Suprapubic skin (tissue), 4 donors: ENCODE results near the gene PIN4.

Experiments
- EP300 ChIP-seq: sonication (generic); formaldehyde crosslinking; IDR thresholded peaks from one replicate; pipeline ENCODE4 v1.6.1; 2017; ENCODE audit warnings: antibody characterized with exemption
- POLR2A ChIP-seq, 2 donors: fragments of 450-650 bp; IDR thresholded peaks; one replicate each; pipeline ENCODE4 v1.6.1; 2017; ENCODE audit warnings: antibody characterized with exemption in 2 of 2, mild to moderate bottlenecking in 2 of 2, moderate library complexity in 2 of 2
- POLR2AphosphoS5 ChIP-seq, 3 donors: sonication (generic); formaldehyde crosslinking; IDR thresholded peaks; one replicate each; pipeline ENCODE4 v1.6.1; 2017; ENCODE audit warnings: antibody characterized with exemption in 3 of 3
- TF ChIP-seq, protein P1 (sequence below), 2 donors: fragments of 200-600 bp in 1 of 2; fragments of 450-650 bp in 1 of 2; sonication (generic) in 1 of 2; IDR thresholded peaks; one replicate each; pipeline ENCODE4 v1.5.1; 2016 to 2019; ENCODE audit warnings: antibody characterized with exemption in 2 of 2, mild to moderate bottlenecking in 1 of 2, moderate library complexity in 1 of 2

DNA sequence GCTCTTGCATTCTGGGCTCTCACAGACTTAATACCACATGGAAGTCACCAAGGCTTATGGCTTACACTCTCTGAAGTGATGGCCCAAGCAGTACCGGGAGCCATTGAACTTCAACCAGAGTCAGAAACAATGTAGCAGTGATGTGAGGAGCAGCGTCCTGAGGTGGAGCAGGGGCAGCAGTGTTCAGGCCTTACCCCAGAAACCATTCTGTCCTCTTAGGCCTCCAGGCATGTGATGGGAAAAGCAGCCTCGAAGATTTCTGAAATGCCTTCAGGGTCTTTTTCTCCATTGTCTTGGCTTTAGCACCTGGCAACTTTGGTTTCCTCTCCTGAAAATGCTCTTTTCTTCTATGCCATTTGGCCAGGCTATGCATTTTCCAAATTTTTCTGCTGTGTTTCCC is 22.8 kb upstream of the PIN4 start:
- TF ChIP-seq, protein P1, sequence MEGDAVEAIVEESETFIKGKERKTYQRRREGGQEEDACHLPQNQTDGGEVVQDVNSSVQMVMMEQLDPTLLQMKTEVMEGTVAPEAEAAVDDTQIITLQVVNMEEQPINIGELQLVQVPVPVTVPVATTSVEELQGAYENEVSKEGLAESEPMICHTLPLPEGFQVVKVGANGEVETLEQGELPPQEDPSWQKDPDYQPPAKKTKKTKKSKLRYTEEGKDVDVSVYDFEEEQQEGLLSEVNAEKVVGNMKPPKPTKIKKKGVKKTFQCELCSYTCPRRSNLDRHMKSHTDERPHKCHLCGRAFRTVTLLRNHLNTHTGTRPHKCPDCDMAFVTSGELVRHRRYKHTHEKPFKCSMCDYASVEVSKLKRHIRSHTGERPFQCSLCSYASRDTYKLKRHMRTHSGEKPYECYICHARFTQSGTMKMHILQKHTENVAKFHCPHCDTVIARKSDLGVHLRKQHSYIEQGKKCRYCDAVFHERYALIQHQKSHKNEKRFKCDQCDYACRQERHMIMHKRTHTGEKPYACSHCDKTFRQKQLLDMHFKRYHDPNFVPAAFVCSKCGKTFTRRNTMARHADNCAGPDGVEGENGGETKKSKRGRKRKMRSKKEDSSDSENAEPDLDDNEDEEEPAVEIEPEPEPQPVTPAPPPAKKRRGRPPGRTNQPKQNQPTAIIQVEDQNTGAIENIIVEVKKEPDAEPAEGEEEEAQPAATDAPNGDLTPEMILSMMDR (IDR thresholded peaks at IDR 0.05): no peak
- TF ChIP-seq POLR2A (IDR thresholded peaks at IDR 0.05): no peak
- no peak for TF ChIP-seq EP300
- TF ChIP-seq POLR2AphosphoS5 (IDR thresholded peaks at IDR 0.05): no peak
